ENCODE data around the gene LARGE1. TPM values are rescaled to one million over a fixed set of nuclear protein-coding genes. Genes with fewer than 3 reads are reported as not detected.

The LARGE1 gene
- total and polyA plus RNA-seq, 9 of the 15 experiments (the other 6 are each of a cell fraction or from before 2014, with no cell fraction given), result 0.01 to 0.66 (median 0.14) TPM; not detected in 2

GRCh38 chr22:33691057-33691630 lies 229.1 kb downstream of the LARGE1 start:
- Histone ChIP-seq H3K36me3 (ENCODE audit: control insufficient read depth, insufficient read depth, low read length) (no peaks in the 10 kb centered on the region), H3K9me3 (replicated peaks; ENCODE audit: control insufficient read depth, insufficient read depth, low read depth, low read length) (no peaks in the 10 kb centered on the region), H3K27ac (ENCODE audit: extremely low read depth, low read depth, low read length) (no peak overlapping the region), H3K27me3 (ENCODE audit: control insufficient read depth in 2 of 2, insufficient read depth in 2 of 2, low read length in 2 of 2) (no peaks in the 10 kb centered on the region), H4K20me1 (replicated peaks; ENCODE audit: control insufficient read depth, insufficient read depth, low read length) (no peaks in the 10 kb centered on the region), H3K4me3 (no peak overlapping the region), H3K9me1 (ENCODE audit: control insufficient read depth, insufficient read depth, low read length) (no peaks in the 10 kb centered on the region), H3K79me2 (ENCODE audit: control insufficient read depth, insufficient read depth, low read length) (no peaks in the 10 kb centered on the region), H3K4me1 (replicated peaks in 1 of 2; ENCODE audit: control insufficient read depth in 2 of 2, insufficient read depth in 2 of 2, low read length in 2 of 2) (no peaks in the 10 kb centered on the region), H2AFZ (ENCODE audit: low read depth, low read length) (no peak overlapping the region), H3K4me2 (ENCODE audit: insufficient read depth, low read length) (no peak overlapping the region), H3K9ac (ENCODE audit: insufficient read depth in 1 of 2, low read depth in 2 of 2, low read length in 2 of 2) (no peak overlapping the region)
- ChIA-PET CTCF (ENCODE audit: low intra/inter-chr PET ratio) (no interaction called here), POLR2A (no interaction called here)
- TF ChIP-seq CCNT2 (IDR thresholded peaks at IDR 0.05; ENCODE audit: borderline replicate concordance, extremely low read depth, insufficient read length, low read depth, low read length) (no peak), ZNF12 (CRISPR knock-in tag; IDR thresholded peaks at IDR 0.05) (no peak), CREB3 (tag; conservative IDR thresholded peaks at IDR 0.05; ENCODE audit: low read depth) (no peak)
- intact Hi-C loops (cut with micrococcal nuclease) (no loop called here), in situ Hi-C loops (cut with MboI) (no loop called here)
- FAIRE-seq (no peak), DNase-seq (ENCODE audit: extremely low read depth in 1 of 4, low spot score in 3 of 4) (no peak), ATAC-seq (no peak)
- WGBS (ENCODE audit: insufficient coverage, low coverage, missing lambda C conversion rate), result 0% methylated on average over 6 of the region's 7 CpGs
- no TSS peak for BruUV-seq (replicated peaks)

GRCh38 chr22:33688903-33689302 lies 231.4 kb downstream of the LARGE1 start:
- 0% methylated on average over 2 of the region's 2 CpGs for WGBS (ENCODE audit: insufficient coverage, low coverage, missing lambda C conversion rate)
- Histone ChIP-seq H3K79me2 (ENCODE audit: control insufficient read depth, insufficient read depth, low read length) (no peaks in the 10 kb centered on the region), H3K27ac (ENCODE audit: extremely low read depth, low read depth, low read length) (no peak overlapping the region), H3K9ac (ENCODE audit: insufficient read depth in 1 of 2, low read depth in 2 of 2, low read length in 2 of 2) (no peak overlapping the region), H3K4me3 (no peak overlapping the region), H3K4me1 (replicated peaks in 1 of 2; ENCODE audit: control insufficient read depth in 2 of 2, insufficient read depth in 2 of 2, low read length in 2 of 2) (no peaks in the 10 kb centered on the region), H3K36me3 (ENCODE audit: control insufficient read depth, insufficient read depth, low read length) (no peaks in the 10 kb centered on the region), H3K27me3 (ENCODE audit: control insufficient read depth in 2 of 2, insufficient read depth in 2 of 2, low read length in 2 of 2) (no peaks in the 10 kb centered on the region), H4K20me1 (replicated peaks; ENCODE audit: control insufficient read depth, insufficient read depth, low read length) (no peaks in the 10 kb centered on the region), H3K9me1 (ENCODE audit: control insufficient read depth, insufficient read depth, low read length) (no peaks in the 10 kb centered on the region), H3K9me3 (replicated peaks; ENCODE audit: control insufficient read depth, insufficient read depth, low read depth, low read length) (no peaks in the 10 kb centered on the region), H2AFZ (ENCODE audit: low read depth, low read length) (no peak overlapping the region), H3K4me2 (ENCODE audit: insufficient read depth, low read length) (no peak overlapping the region)
- ATAC-seq, result no peak
- FAIRE-seq, result no peak
- no TSS peak for BruUV-seq (replicated peaks)
- in situ Hi-C loops (cut with MboI), result no loop called here
- POLR2A ChIA-PET, result no interaction called here
- CTCF ChIA-PET (ENCODE audit: low intra/inter-chr PET ratio), result no interaction called here
- intact Hi-C loops (cut with micrococcal nuclease), result no loop called here
- no peak for DNase-seq (ENCODE audit: extremely low read depth in 1 of 4, low spot score in 3 of 4)
- TF ChIP-seq ELF2 (CRISPR knock-in tag; IDR thresholded peaks at IDR 0.05) (no peak), XRCC4 (IDR thresholded peaks at IDR 0.05; ENCODE audit: extremely low read depth, insufficient read depth, insufficient read length) (no peak), USF1 (CRISPR knock-in tag; IDR thresholded peaks at IDR 0.05) (no peak), TSHZ1 (CRISPR knock-in tag; IDR thresholded peaks at IDR 0.05) (no peak), ZNF778 (CRISPR knock-in tag; IDR thresholded peaks at IDR 0.05) (no peak)

All from K562 (cell line).